Activated naive CD8-positive, alpha-beta T cell treated with anti-CD3 and anti-CD28 coated beads, Interleukin-2, amount 10 ng/mL, durations not matched to agents 7 days and 5 days (primary cell): ENCODE data around the gene OSBPL6. TPM values are rescaled to one million over a fixed set of nuclear protein-coding genes. Genes with fewer than 3 reads are reported as not detected.
"Not testable (repeated sequence)": the region's sequence is repeated elsewhere in the genome, so short reads cannot be mapped to it uniquely, and the experiment has no call there.

ENCODE experiments used
- ATAC-seq: fragments of 150-1000 bp; cut with Tn5 transposase; one replicate; pipeline ENCODE4 v1.10.0; 2021; ENCODE audit warnings: low read depth, moderate library complexity
- POLR2A ChIA-PET: fragments of 350-600 bp; sonication (Branson Sonifier 250); formaldehyde crosslinking; loops from one replicate; lab custom pipeline; 2021; ENCODE audit warnings: antibody characterized with exemption; lab: Charles Lee
- DNase-seq: peaks from one replicate; pipeline ENCODE4 v3.0.0; 2021
- H3K27ac Mint-ChIP-seq: one replicate; pipeline ENCODE4 v1.8.0; 2022; ENCODE audit warnings: mild to moderate bottlenecking, mixed read lengths
- H3K27me3 Mint-ChIP-seq: one replicate; pipeline ENCODE4 v1.8.0; 2022; ENCODE audit warnings: mild to moderate bottlenecking, moderate library complexity, mixed read lengths
- H3K36me3 Mint-ChIP-seq: one replicate; pipeline ENCODE4 v1.8.0; 2021; ENCODE audit warnings: mild to moderate bottlenecking, mixed read lengths
- H3K4me1 Mint-ChIP-seq: one replicate; pipeline ENCODE4 v1.8.0; 2021; ENCODE audit warnings: mixed read lengths
- H3K4me3 Mint-ChIP-seq: one replicate; pipeline ENCODE4 v1.8.0; 2022; ENCODE audit warnings: mild to moderate bottlenecking, moderate library complexity, mixed read lengths
- H3K9me3 Mint-ChIP-seq: one replicate; pipeline ENCODE4 v1.8.0; 2021; ENCODE audit warnings: mixed read lengths
- total RNA-seq, 2 experiments: library from RNA; stranded (reverse); gene quantifications; one replicate each; pipeline ENCODE4 v1.2.3, GENCODE V29; 2021

OSBPL6 gene
- under 1 TPM; 0.08 to 0.20 TPM for total RNA-seq

- no peak within 1 kb of the TSS for H3K27ac Mint-ChIP-seq
- no peaks in the 10 kb centered on the region for H3K36me3 Mint-ChIP-seq
- POLR2A ChIA-PET: no interaction called here
- H3K9me3 Mint-ChIP-seq: no peaks in the 10 kb centered on the region
- H3K4me3 Mint-ChIP-seq: peak within 1 kb of the TSS; percentile 70
- peaks cover 14% of the 10 kb centered on the region for H3K4me1 Mint-ChIP-seq
- peaks cover 59% of the 10 kb centered on the region for H3K27me3 Mint-ChIP-seq
- DNase-seq (peak; percentile 84), ATAC-seq (peak; percentile 94)
Measured at GRCh38 chr2:178193823-178194599, at the start of gene OSBPL6. Gene OSBPL6 (plus strand): TSS chr2:178194512. CDS start chr2:178306185, 111,673 bp downstream.

DNA sequence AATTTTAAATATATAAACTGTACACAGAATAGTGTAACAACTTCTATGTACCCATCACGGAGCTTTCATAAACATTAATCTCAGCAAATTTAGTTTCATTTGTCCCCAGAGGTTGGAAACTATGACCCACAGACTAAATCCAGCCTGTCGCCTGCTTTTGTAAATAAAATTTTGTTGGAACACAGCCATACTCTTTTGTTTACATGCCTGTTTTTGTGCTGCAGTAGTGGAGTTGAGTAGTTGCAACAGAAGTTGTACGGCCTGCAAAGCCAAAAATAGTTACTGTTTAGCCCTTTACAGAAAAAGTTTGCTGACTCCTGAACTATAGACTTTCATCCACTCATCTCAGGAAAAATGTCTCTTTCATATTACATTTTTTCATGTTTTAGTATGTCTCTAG is 42.3 kb upstream of the OSBPL6 start:
- POLR2A ChIA-PET: no interaction called here
- DNase-seq (no peak), ATAC-seq (no peak)
- H3K4me3 Mint-ChIP-seq: no peak overlapping the region
- no peak overlapping the region for H3K27ac Mint-ChIP-seq
- H3K4me1 Mint-ChIP-seq: no peaks in the 10 kb centered on the region
- no peaks in the 10 kb centered on the region for H3K9me3 Mint-ChIP-seq
- peaks cover 10% of the 10 kb centered on the region for H3K27me3 Mint-ChIP-seq
- H3K36me3 Mint-ChIP-seq: no peaks in the 10 kb centered on the region

- no peak for DNase-seq
- Mint-ChIP-seq H3K9me3 (no peaks in the 10 kb centered on the region), H3K36me3 (no peaks in the 10 kb centered on the region), H3K4me1 (no peaks in the 10 kb centered on the region), H3K4me3 (no peak overlapping the region), H3K27me3 (peaks cover 8% of the 10 kb centered on the region), H3K27ac (no peak overlapping the region)
- POLR2A ChIA-PET: no interaction called here
- ATAC-seq: no peak
Measured at GRCh38 chr2:178152542-178152941, 41.8 kb upstream of the OSBPL6 start.

- POLR2A ChIA-PET: no interaction called here
- Mint-ChIP-seq H3K4me1 (no peaks in the 10 kb centered on the region), H3K27ac (no peak overlapping the region)
Measured at GRCh38 chr2:178152977-178153376, 41.3 kb upstream of the OSBPL6 start.

GRCh38 chr2:178153878-178154277 is 40.4 kb upstream of the OSBPL6 start:
- H3K27me3 Mint-ChIP-seq, H3K4me3 Mint-ChIP-seq, H3K9me3 Mint-ChIP-seq, H3K4me1 Mint-ChIP-seq, H3K36me3 Mint-ChIP-seq, H3K27ac Mint-ChIP-seq, DNase-seq, ATAC-seq, POLR2A ChIA-PET: not testable (repeated sequence)

More at GRCh38 chr2:178152977-178153376, 41.3 kb upstream of the OSBPL6 start:
- no peak for ATAC-seq
- no peaks in the 10 kb centered on the region for H3K9me3 Mint-ChIP-seq
- no peak for DNase-seq
- peaks cover 10% of the 10 kb centered on the region for H3K27me3 Mint-ChIP-seq
- H3K36me3 Mint-ChIP-seq: no peaks in the 10 kb centered on the region
- no peak overlapping the region for H3K4me3 Mint-ChIP-seq

DNA sequence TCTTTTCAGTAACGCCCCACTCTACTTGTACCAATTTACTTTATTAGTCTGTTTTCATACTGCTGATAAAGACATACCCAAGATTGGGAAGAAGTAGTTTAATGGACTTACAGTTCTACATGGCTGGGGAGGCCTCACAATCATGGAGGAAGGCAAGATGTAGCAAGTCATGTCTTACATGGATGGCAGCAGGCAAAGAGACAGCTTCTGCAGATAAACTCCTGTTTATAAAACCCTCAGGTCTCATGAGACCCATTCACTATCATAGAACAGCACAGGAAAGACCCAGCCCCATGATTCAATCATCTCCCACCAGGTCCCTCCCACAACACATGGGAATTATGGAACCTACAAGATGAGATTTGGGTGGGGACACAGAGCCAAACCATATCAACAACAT is 38.8 kb upstream of the OSBPL6 start:
- Mint-ChIP-seq H3K27ac (no peak overlapping the region), H3K27me3 (peaks cover 10% of the 10 kb centered on the region), H3K9me3 (no peaks in the 10 kb centered on the region), H3K36me3 (no peaks in the 10 kb centered on the region), H3K4me1 (no peaks in the 10 kb centered on the region), H3K4me3 (no peak overlapping the region)
- POLR2A ChIA-PET: no interaction called here
- ATAC-seq (no peak), DNase-seq (no peak)

GRCh38 chr2:178157574-178157973 is 36.7 kb upstream of the OSBPL6 start:
- ATAC-seq (no peak), DNase-seq (no peak)
- POLR2A ChIA-PET: no interaction called here
- Mint-ChIP-seq H3K27me3 (peaks cover 13% of the 10 kb centered on the region), H3K27ac (no peak overlapping the region), H3K4me3 (no peak overlapping the region), H3K9me3 (no peaks in the 10 kb centered on the region), H3K36me3 (no peaks in the 10 kb centered on the region), H3K4me1 (no peaks in the 10 kb centered on the region)

- ATAC-seq (no peak), DNase-seq (no peak)
- POLR2A ChIA-PET: no interaction called here
- Mint-ChIP-seq H3K27ac (no peak overlapping the region), H3K9me3 (no peaks in the 10 kb centered on the region), H3K4me1 (no peaks in the 10 kb centered on the region), H3K4me3 (no peak overlapping the region), H3K27me3 (peaks cover 14% of the 10 kb centered on the region), H3K36me3 (no peaks in the 10 kb centered on the region)
Measured at GRCh38 chr2:178159966-178160365, 34.3 kb upstream of the OSBPL6 start.

DNA sequence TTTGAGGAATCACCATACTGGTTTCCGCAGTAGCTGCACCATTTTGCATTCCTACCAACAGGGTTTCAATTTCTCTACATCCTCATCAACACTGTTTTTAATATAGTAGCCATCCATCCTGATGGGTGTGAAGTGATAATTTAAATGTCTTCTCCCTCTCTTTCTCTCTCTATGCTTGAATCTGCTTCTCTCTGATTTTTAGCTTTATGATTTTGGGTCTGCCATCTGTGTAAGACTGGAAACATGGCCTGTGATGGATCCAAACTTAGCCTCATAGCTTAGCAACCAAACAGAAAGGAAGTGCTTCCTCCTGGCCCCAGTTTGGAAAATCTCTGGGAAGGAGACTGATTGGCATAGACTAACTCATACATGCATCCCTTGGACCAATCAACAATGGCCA is 33.7 kb upstream of the OSBPL6 start:
- H3K4me3 Mint-ChIP-seq: no peak overlapping the region
- POLR2A ChIA-PET: no interaction called here
- ATAC-seq (no peak), DNase-seq (no peak)
- no peaks in the 10 kb centered on the region for H3K4me1 Mint-ChIP-seq
- no peak overlapping the region for H3K27ac Mint-ChIP-seq
- no peaks in the 10 kb centered on the region for H3K9me3 Mint-ChIP-seq
- H3K27me3 Mint-ChIP-seq: peaks cover 12% of the 10 kb centered on the region
- no peaks in the 10 kb centered on the region for H3K36me3 Mint-ChIP-seq

DNA sequence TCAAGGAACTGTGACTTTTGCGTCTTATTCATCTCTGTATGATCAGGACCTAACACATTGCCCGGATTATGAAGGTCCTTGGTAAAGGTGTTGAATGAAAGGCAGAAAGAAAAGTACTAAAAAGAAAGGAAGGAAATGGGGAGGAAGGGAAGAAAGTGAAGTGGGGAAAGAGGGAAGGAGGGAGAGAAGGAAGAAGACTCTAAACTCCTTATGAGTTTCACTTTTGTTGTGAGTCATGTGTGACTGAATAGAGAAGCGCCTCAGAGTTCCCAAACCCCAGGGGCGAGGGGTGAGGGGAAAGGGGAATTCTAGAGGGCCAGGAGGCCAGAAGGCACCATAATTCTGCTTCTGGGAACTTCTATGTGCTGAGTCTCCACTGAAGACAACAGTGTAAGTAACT is 30.9 kb upstream of the OSBPL6 start:
- DNase-seq: no peak
- Mint-ChIP-seq H3K27ac (no peak overlapping the region), H3K9me3 (no peaks in the 10 kb centered on the region), H3K4me1 (no peaks in the 10 kb centered on the region), H3K36me3 (no peaks in the 10 kb centered on the region), H3K27me3 (peaks cover 9% of the 10 kb centered on the region), H3K4me3 (no peak overlapping the region)
- POLR2A ChIA-PET: no interaction called here
- ATAC-seq: no peak

DNA sequence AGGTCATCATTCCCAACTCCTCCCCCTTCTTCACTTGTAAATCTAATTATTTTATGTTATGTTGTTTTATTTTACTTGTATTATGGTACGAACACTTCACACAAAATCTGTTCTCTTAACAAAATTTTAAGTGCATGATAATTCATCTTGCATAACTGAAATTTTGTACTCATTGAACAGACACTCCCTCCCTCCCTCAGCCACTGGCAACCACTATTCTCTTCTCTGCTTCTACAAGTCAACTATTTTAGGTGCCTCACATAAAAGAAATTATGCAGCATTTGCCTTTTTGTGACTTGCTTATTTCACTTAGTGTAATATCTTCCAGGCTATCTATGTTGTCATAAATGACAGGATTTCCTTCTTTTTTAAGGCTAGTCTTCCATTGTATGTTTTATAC is 30.4 kb upstream of the OSBPL6 start:
- Mint-ChIP-seq H3K4me3 (no peak overlapping the region), H3K4me1 (no peaks in the 10 kb centered on the region), H3K36me3 (no peaks in the 10 kb centered on the region), H3K9me3 (no peaks in the 10 kb centered on the region), H3K27ac (no peak overlapping the region), H3K27me3 (peaks cover 9% of the 10 kb centered on the region)
- DNase-seq (no peak), ATAC-seq (no peak)
- POLR2A ChIA-PET: no interaction called here

DNA sequence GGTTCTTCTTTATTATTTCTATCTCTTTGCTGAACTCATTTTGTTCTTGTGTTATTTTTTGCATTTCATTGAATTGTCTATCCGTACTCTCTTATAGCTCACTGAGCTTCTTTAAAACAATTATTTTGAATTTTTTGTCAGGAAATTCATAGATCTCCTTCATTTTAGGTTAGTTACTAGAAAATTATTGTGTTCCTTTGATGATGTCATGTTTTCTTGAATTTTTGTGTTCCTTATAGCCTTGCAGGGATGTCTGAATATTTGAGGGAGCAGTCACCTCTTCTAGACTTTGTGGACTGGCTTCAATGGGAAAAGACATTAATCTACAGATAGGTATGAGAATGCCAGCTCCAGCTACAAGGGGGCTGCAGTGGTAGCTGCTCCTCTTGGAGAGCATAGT is 20.7 kb upstream of the OSBPL6 start:
- no peak overlapping the region for H3K27ac Mint-ChIP-seq

DNA sequence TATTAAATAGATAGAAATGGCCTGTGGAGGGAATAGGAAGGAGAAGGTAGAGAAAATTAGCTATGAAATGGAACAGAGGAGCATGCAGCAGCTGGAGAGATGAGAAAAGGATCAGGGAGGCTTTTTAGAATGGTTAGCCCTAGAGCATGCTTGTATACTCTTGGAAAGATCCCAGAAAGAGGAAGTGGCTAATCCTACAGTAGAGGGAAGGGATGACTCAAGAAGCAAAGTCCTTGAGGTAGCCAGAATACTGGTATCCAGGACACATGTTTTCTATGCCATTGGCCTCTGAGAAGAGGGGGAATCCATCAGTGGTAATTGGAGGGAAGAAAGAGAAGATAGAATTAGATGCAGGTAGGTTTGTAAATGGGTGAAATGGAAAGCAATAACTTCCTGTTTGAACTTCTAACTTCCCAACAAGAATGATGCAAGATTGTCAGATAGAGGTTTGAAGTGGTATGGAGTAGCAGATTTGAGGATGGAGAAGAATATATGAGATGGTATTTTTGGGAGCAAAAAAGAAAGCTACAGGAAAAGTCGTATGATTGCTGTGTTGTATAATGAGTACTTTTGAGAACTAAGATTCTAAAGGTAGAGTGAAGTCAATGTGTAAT is 17.1 kb upstream of the OSBPL6 start:
- POLR2A ChIA-PET: no interaction called here
- no peak overlapping the region for H3K4me3 Mint-ChIP-seq
- no peaks in the 10 kb centered on the region for H3K9me3 Mint-ChIP-seq
- ATAC-seq: no peak
- H3K36me3 Mint-ChIP-seq: no peaks in the 10 kb centered on the region
- no peaks in the 10 kb centered on the region for H3K4me1 Mint-ChIP-seq
- H3K27ac Mint-ChIP-seq: no peak overlapping the region
- peaks cover 8% of the 10 kb centered on the region for H3K27me3 Mint-ChIP-seq
- no peak for DNase-seq

More for the DNA sequence above, 20.7 kb upstream of the OSBPL6 start:
- Mint-ChIP-seq H3K4me1 (no peaks in the 10 kb centered on the region), H3K27me3 (peaks cover 12% of the 10 kb centered on the region), H3K36me3 (no peaks in the 10 kb centered on the region), H3K4me3 (no peak overlapping the region), H3K9me3 (no peaks in the 10 kb centered on the region)
- POLR2A ChIA-PET: no interaction called here
- ATAC-seq (no peak), DNase-seq (no peak)

DNA sequence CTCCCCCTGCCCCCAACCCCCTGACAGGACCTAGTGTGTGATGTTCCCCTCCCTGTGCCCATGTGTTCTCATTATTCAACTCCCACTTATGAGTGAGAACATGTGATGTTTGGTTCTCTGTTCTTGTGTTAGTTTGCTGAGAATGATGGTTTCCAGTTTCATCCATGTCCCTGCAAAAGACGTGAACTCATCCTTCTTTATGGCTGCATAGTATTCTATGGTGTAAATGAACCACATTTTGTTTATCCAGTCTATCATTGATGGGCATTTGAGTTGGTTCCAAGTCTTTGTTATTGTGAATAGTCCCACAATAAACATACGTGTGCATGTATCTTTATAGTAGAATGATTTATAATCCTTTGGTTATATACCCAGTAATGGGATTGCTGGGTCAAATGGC is 13.7 kb upstream of the OSBPL6 start:
- H3K36me3 Mint-ChIP-seq, DNase-seq, H3K4me3 Mint-ChIP-seq, H3K9me3 Mint-ChIP-seq, ATAC-seq, H3K4me1 Mint-ChIP-seq, POLR2A ChIA-PET, H3K27ac Mint-ChIP-seq: not testable (repeated sequence)
- peaks cover 17% of the 10 kb centered on the region for H3K27me3 Mint-ChIP-seq
